Measurements from ENCODE around the gene MMD. TPM values are rescaled to one million over a fixed set of nuclear protein-coding genes. Genes with fewer than 3 reads are reported as not detected.

MMD gene
- total RNA-seq, 2 experiments from 2014 or later, result 15.3 to 17.4 TPM

- H3K27me3 ChIP-seq (ENCODE audit: control insufficient read depth in 1 of 2, insufficient read depth in 2 of 2, low read length in 2 of 2), result no peaks in the 10 kb centered on the region
- H3K27ac Mint-ChIP-seq, result no peak overlapping the region
- H3K4me1 Mint-ChIP-seq (ENCODE audit: low read depth), result no peaks in the 10 kb centered on the region
- CTCF ChIA-PET, result no interaction called here
- no peaks in the 10 kb centered on the region for H3K36me3 ChIP-seq (ENCODE audit: insufficient read depth, low read length)
- no peaks in the 10 kb centered on the region for H3K4me1 ChIP-seq (ENCODE audit: insufficient read depth, low read length)
- no peak for TF ChIP-seq CTCF (IDR thresholded peaks at IDR 0.05)
- H3K9me3 ChIP-seq (ENCODE audit: control insufficient read depth in 1 of 2, insufficient read depth in 1 of 2, low read length in 2 of 2), result no peaks in the 10 kb centered on the region
- DNase-seq (no peak), ATAC-seq (ENCODE audit: poor library complexity) (no peak)
- no peaks in the 10 kb centered on the region for H3K27me3 Mint-ChIP-seq
- POLR2A ChIA-PET, result no interaction called here
- no peaks in the 10 kb centered on the region for H3K9me3 Mint-ChIP-seq
- no peak overlapping the region for H3K27ac ChIP-seq (ENCODE audit: low read depth in 1 of 2, low read length in 2 of 2)
- H3K4me3 ChIP-seq (ENCODE audit: low read length), result no peak overlapping the region
- intact Hi-C loops (cut with DNase I, micrococcal nuclease), result no loop called here
- H3K36me3 Mint-ChIP-seq (ENCODE audit: low read depth), result no peaks in the 10 kb centered on the region
- H3K4me3 Mint-ChIP-seq, result no peak overlapping the region
Measured at GRCh38 chr17:55442462-55442861, 20.8 kb upstream of the MMD start.

- H3K36me3 ChIP-seq (ENCODE audit: insufficient read depth, low read length), result no peaks in the 10 kb centered on the region
- no peak overlapping the region for H3K27ac ChIP-seq (ENCODE audit: low read depth in 1 of 2, low read length in 2 of 2)
- no peak overlapping the region for H3K27ac Mint-ChIP-seq
- DNase-seq (no peak), ATAC-seq (ENCODE audit: poor library complexity) (no peak)
- H3K4me3 Mint-ChIP-seq, result no peak overlapping the region
- no peaks in the 10 kb centered on the region for H3K27me3 Mint-ChIP-seq
- no peak overlapping the region for H3K4me3 ChIP-seq (ENCODE audit: low read length)
- TF ChIP-seq CTCF (IDR thresholded peaks at IDR 0.05), result no peak
- no peaks in the 10 kb centered on the region for H3K9me3 ChIP-seq (ENCODE audit: control insufficient read depth in 1 of 2, insufficient read depth in 1 of 2, low read length in 2 of 2)
- intact Hi-C loops (cut with DNase I, micrococcal nuclease), result no loop called here
- no peaks in the 10 kb centered on the region for H3K27me3 ChIP-seq (ENCODE audit: control insufficient read depth in 1 of 2, insufficient read depth in 2 of 2, low read length in 2 of 2)
- POLR2A ChIA-PET, result interaction anchor here (0.6 kb wide), 1 partner anchor 389 kb away, joined by 3 read pairs; no protein-coding TSS in a partner anchor
- H3K36me3 Mint-ChIP-seq (ENCODE audit: low read depth), result no peaks in the 10 kb centered on the region
- no peaks in the 10 kb centered on the region for H3K9me3 Mint-ChIP-seq
- no peaks in the 10 kb centered on the region for H3K4me1 Mint-ChIP-seq (ENCODE audit: low read depth)
- CTCF ChIA-PET, result no interaction called here
- no peaks in the 10 kb centered on the region for H3K4me1 ChIP-seq (ENCODE audit: insufficient read depth, low read length)
Measured at GRCh38 chr17:55441544-55441943, 19.9 kb upstream of the MMD start.

- Histone ChIP-seq H3K27me3 (ENCODE audit: control insufficient read depth in 1 of 2, insufficient read depth in 2 of 2, low read length in 2 of 2) (no peaks in the 10 kb centered on the region), H3K4me1 (ENCODE audit: insufficient read depth, low read length) (no peaks in the 10 kb centered on the region), H3K9me3 (ENCODE audit: control insufficient read depth in 1 of 2, insufficient read depth in 1 of 2, low read length in 2 of 2) (no peaks in the 10 kb centered on the region), H3K4me3 (ENCODE audit: low read length) (no peak overlapping the region), H3K36me3 (ENCODE audit: insufficient read depth, low read length) (no peaks in the 10 kb centered on the region), H3K27ac (ENCODE audit: low read depth in 1 of 2, low read length in 2 of 2) (no peak overlapping the region)
- Mint-ChIP-seq H3K4me3 (no peak overlapping the region), H3K27ac (no peak overlapping the region), H3K4me1 (ENCODE audit: low read depth) (no peaks in the 10 kb centered on the region), H3K9me3 (no peaks in the 10 kb centered on the region), H3K36me3 (ENCODE audit: low read depth) (no peaks in the 10 kb centered on the region), H3K27me3 (no peaks in the 10 kb centered on the region)
- DNase-seq (no peak), ATAC-seq (ENCODE audit: poor library complexity) (no peak)
- no peak for TF ChIP-seq CTCF (IDR thresholded peaks at IDR 0.05)
- intact Hi-C loops (cut with DNase I, micrococcal nuclease), result no loop called here
- ChIA-PET CTCF (no interaction called here), POLR2A (no interaction called here)
Measured at GRCh38 chr17:55440391-55440790, 18.8 kb upstream of the MMD start.

Measured in CD4-positive, alpha-beta T cell (primary cell).